ENCODE measurements around the gene GPATCH4.

DNA sequence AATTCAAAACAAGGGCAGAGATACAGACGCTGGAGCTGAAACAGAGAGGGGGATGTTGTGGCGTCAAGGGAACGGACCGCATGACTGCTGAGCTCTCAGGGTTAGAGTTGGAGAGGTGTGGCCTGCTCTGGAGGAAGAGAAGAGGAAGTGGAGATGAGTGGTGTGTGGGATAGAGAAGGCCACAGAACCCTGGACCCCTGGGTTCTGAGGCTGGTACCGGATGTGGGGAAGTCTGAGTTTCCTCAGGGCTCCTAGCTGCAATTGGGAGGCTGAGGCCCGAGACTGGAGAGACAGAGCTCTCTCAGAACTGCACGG is 42.5 kb upstream of the GPATCH4 start:
- TF ChIP-seq, protein P1, sequence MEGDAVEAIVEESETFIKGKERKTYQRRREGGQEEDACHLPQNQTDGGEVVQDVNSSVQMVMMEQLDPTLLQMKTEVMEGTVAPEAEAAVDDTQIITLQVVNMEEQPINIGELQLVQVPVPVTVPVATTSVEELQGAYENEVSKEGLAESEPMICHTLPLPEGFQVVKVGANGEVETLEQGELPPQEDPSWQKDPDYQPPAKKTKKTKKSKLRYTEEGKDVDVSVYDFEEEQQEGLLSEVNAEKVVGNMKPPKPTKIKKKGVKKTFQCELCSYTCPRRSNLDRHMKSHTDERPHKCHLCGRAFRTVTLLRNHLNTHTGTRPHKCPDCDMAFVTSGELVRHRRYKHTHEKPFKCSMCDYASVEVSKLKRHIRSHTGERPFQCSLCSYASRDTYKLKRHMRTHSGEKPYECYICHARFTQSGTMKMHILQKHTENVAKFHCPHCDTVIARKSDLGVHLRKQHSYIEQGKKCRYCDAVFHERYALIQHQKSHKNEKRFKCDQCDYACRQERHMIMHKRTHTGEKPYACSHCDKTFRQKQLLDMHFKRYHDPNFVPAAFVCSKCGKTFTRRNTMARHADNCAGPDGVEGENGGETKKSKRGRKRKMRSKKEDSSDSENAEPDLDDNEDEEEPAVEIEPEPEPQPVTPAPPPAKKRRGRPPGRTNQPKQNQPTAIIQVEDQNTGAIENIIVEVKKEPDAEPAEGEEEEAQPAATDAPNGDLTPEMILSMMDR (conservative IDR thresholded peaks at IDR 0.05; ENCODE audit: low read depth, low read length) = no peak
- TF ChIP-seq EZH2 (IDR thresholded peaks at IDR 0.05; ENCODE audit: borderline replicate concordance, low read depth, low read length, poor library complexity, severe bottlenecking) = no peak

All from A673 (cell line).